CD4-positive, alpha-beta T cell treated with Interferon gamma for 1 hour (primary cell): Measurements from ENCODE around the gene FOXRED2.

Source experiments
- DNase-seq: peaks from one replicate; pipeline ENCODE4 v3.0.0-alpha.2; 2020

FOXRED2 gene

GRCh38 chr22:36447632-36448031, 59.2 kb downstream of the FOXRED2 start:
- DNase-seq, result no peak

GRCh38 chr22:36445158-36445668, 61.6 kb downstream of the FOXRED2 start:
- no peak for DNase-seq

- peak; percentile 30 for DNase-seq
These were observed 63.6 kb downstream of the FOXRED2 start for GRCh38 chr22:36443198-36443770.

- DNase-seq, result no peak
These were observed 64.2 kb downstream of the FOXRED2 start for GRCh38 chr22:36442506-36443197.

GRCh38 chr22:36440429-36441002, 66.3 kb downstream of the FOXRED2 start:
- no peak for DNase-seq

- DNase-seq, result no peak
These were observed 67.2 kb downstream of the FOXRED2 start for GRCh38 chr22:36439481-36440271.
